ENCODE results near the gene LRRC66. TPM values are rescaled to one million over a fixed set of nuclear protein-coding genes. Genes with fewer than 3 reads are reported as not detected.

LRRC66 gene
- total RNA-seq, 1 experiment from 2014 or later = 0.10 TPM

- DNase-seq = no peak
- Histone ChIP-seq H3K36me3 (replicated peaks; ENCODE audit: control insufficient read depth, insufficient read depth, low read length) (peaks cover 2% of the 10 kb centered on the region; the same call in 1 of the 2 replicates), H3K27me3 (ENCODE audit: control insufficient read depth, insufficient read depth, low read length) (peaks cover 5% of the 10 kb centered on the region), H3K4me3 (ENCODE audit: insufficient read depth, low read depth, low read length) (peak overlapping the region; percentile 59; the same call in 1 of the 2 replicates)
These were observed 16.8 kb upstream of the LRRC66 start for GRCh38 chr4:52036886-52037530.

- peaks cover 5% of the 10 kb centered on the region for H3K27me3 ChIP-seq (ENCODE audit: control insufficient read depth, insufficient read depth, low read length)
- peaks cover 2% of the 10 kb centered on the region for H3K36me3 ChIP-seq (replicated peaks; ENCODE audit: control insufficient read depth, insufficient read depth, low read length)
- H3K4me3 ChIP-seq (ENCODE audit: insufficient read depth, low read depth, low read length) = no peak overlapping the region
- DNase-seq = no peak
These were observed 15.0 kb upstream of the LRRC66 start for GRCh38 chr4:52035190-52035589.

GRCh38 chr4:52032005-52032404 is 11.8 kb upstream of the LRRC66 start:
- peaks cover 3% of the 10 kb centered on the region for H3K36me3 ChIP-seq (replicated peaks; ENCODE audit: control insufficient read depth, insufficient read depth, low read length)
- H3K27me3 ChIP-seq (ENCODE audit: control insufficient read depth, insufficient read depth, low read length) = no peaks in the 10 kb centered on the region
- DNase-seq = no peak
- no peak overlapping the region for H3K4me3 ChIP-seq (ENCODE audit: insufficient read depth, low read depth, low read length)

- peaks cover 3% of the 10 kb centered on the region for H3K36me3 ChIP-seq (replicated peaks; ENCODE audit: control insufficient read depth, insufficient read depth, low read length)
- no peak overlapping the region for H3K4me3 ChIP-seq (ENCODE audit: insufficient read depth, low read depth, low read length)
- H3K27me3 ChIP-seq (ENCODE audit: control insufficient read depth, insufficient read depth, low read length) = no peaks in the 10 kb centered on the region
- DNase-seq = no peak
These were observed 8.8 kb upstream of the LRRC66 start for GRCh38 chr4:52028970-52029369.

- H3K36me3 ChIP-seq (replicated peaks; ENCODE audit: control insufficient read depth, insufficient read depth, low read length) = no peaks in the 10 kb centered on the region
- H3K27me3 ChIP-seq (ENCODE audit: control insufficient read depth, insufficient read depth, low read length) = no peaks in the 10 kb centered on the region
- no peak overlapping the region for H3K4me3 ChIP-seq (ENCODE audit: insufficient read depth, low read depth, low read length)
- no peak for DNase-seq
These were observed 2.3 kb downstream of the LRRC66 start for GRCh38 chr4:52017814-52018213.

GRCh38 chr4:52016981-52017380 is 3.2 kb downstream of the LRRC66 start:
- no peak for DNase-seq
- no peaks in the 10 kb centered on the region for H3K27me3 ChIP-seq (ENCODE audit: control insufficient read depth, insufficient read depth, low read length)
- H3K36me3 ChIP-seq (replicated peaks; ENCODE audit: control insufficient read depth, insufficient read depth, low read length) = no peaks in the 10 kb centered on the region
- H3K4me3 ChIP-seq (ENCODE audit: insufficient read depth, low read depth, low read length) = no peak overlapping the region

GRCh38 chr4:52015366-52015765 is 4.8 kb downstream of the LRRC66 start:
- Histone ChIP-seq H3K36me3 (replicated peaks; ENCODE audit: control insufficient read depth, insufficient read depth, low read length) (no peaks in the 10 kb centered on the region), H3K4me3 (ENCODE audit: insufficient read depth, low read depth, low read length) (no peak overlapping the region)
- peak; percentile 32 for DNase-seq

GRCh38 chr4:52014903-52015302 is 5.3 kb downstream of the LRRC66 start:
- DNase-seq = no peak
- no peak overlapping the region for H3K4me3 ChIP-seq (ENCODE audit: insufficient read depth, low read depth, low read length)
- no peaks in the 10 kb centered on the region for H3K36me3 ChIP-seq (replicated peaks; ENCODE audit: control insufficient read depth, insufficient read depth, low read length)

More at GRCh38 chr4:52015366-52015765, 4.8 kb downstream of the LRRC66 start:
- no peaks in the 10 kb centered on the region for H3K27me3 ChIP-seq (ENCODE audit: control insufficient read depth, insufficient read depth, low read length)

GRCh38 chr4:52012651-52013050 is 7.5 kb downstream of the LRRC66 start:
- Histone ChIP-seq H3K36me3 (replicated peaks; ENCODE audit: control insufficient read depth, insufficient read depth, low read length) (no peaks in the 10 kb centered on the region), H3K4me3 (ENCODE audit: insufficient read depth, low read depth, low read length) (no peak overlapping the region), H3K27me3 (ENCODE audit: control insufficient read depth, insufficient read depth, low read length) (no peaks in the 10 kb centered on the region)
- DNase-seq = no peak

More at GRCh38 chr4:52014903-52015302, 5.3 kb downstream of the LRRC66 start:
- H3K27me3 ChIP-seq (ENCODE audit: control insufficient read depth, insufficient read depth, low read length) = no peaks in the 10 kb centered on the region

- no peak for DNase-seq
- H3K36me3 ChIP-seq (replicated peaks; ENCODE audit: control insufficient read depth, insufficient read depth, low read length) = no peaks in the 10 kb centered on the region
- no peak overlapping the region for H3K4me3 ChIP-seq (ENCODE audit: insufficient read depth, low read depth, low read length)
- H3K27me3 ChIP-seq (ENCODE audit: control insufficient read depth, insufficient read depth, low read length) = no peaks in the 10 kb centered on the region
These were observed 9.2 kb downstream of the LRRC66 start for GRCh38 chr4:52010986-52011385.

GRCh38 chr4:52006887-52007286 is 13.3 kb downstream of the LRRC66 start:
- DNase-seq = no peak
- Histone ChIP-seq H3K4me3 (ENCODE audit: insufficient read depth, low read depth, low read length) (no peak overlapping the region), H3K36me3 (replicated peaks; ENCODE audit: control insufficient read depth, insufficient read depth, low read length) (no peaks in the 10 kb centered on the region), H3K27me3 (ENCODE audit: control insufficient read depth, insufficient read depth, low read length) (no peaks in the 10 kb centered on the region)

GRCh38 chr4:52005604-52006273 is 14.4 kb downstream of the LRRC66 start:
- H3K27me3 ChIP-seq (ENCODE audit: control insufficient read depth, insufficient read depth, low read length) = no peaks in the 10 kb centered on the region
- H3K36me3 ChIP-seq (replicated peaks; ENCODE audit: control insufficient read depth, insufficient read depth, low read length) = no peaks in the 10 kb centered on the region
- no peak for DNase-seq
- no peak overlapping the region for H3K4me3 ChIP-seq (ENCODE audit: insufficient read depth, low read depth, low read length)

- Histone ChIP-seq H3K27me3 (ENCODE audit: control insufficient read depth, insufficient read depth, low read length) (no peaks in the 10 kb centered on the region), H3K4me3 (ENCODE audit: insufficient read depth, low read depth, low read length) (no peak overlapping the region), H3K36me3 (replicated peaks; ENCODE audit: control insufficient read depth, insufficient read depth, low read length) (no peaks in the 10 kb centered on the region)
- DNase-seq = no peak
These were observed 15.7 kb downstream of the LRRC66 start for GRCh38 chr4:52004414-52004813.

- Histone ChIP-seq H3K27me3 (ENCODE audit: control insufficient read depth, insufficient read depth, low read length) (no peaks in the 10 kb centered on the region), H3K36me3 (replicated peaks; ENCODE audit: control insufficient read depth, insufficient read depth, low read length) (no peaks in the 10 kb centered on the region), H3K4me3 (ENCODE audit: insufficient read depth, low read depth, low read length) (no peak overlapping the region)
- no peak for DNase-seq
These were observed 18.5 kb downstream of the LRRC66 start for GRCh38 chr4:52001616-52002015.

- H3K27me3 ChIP-seq (ENCODE audit: control insufficient read depth, insufficient read depth, low read length) = no peaks in the 10 kb centered on the region
These were observed 20.9 kb downstream of the LRRC66 start for GRCh38 chr4:51999250-51999649.

More at GRCh38 chr4:51999250-51999649, 20.9 kb downstream of the LRRC66 start:
- DNase-seq = no peak
- Histone ChIP-seq H3K36me3 (replicated peaks; ENCODE audit: control insufficient read depth, insufficient read depth, low read length) (no peaks in the 10 kb centered on the region), H3K4me3 (ENCODE audit: insufficient read depth, low read depth, low read length) (no peak overlapping the region)

All from H7 (cell line).